SH-SY5Y (cell line): Measurements from ENCODE around the gene GRIK2.

Experiments used
- GATA2 ChIP-seq: IDR thresholded peaks from 2 replicates; pipeline ENCODE4 v1.6.1; 2011; ENCODE audit warnings: mild to moderate bottlenecking, low read depth, low read length
- GATA3 ChIP-seq: IDR thresholded peaks from 2 replicates; pipeline ENCODE4 v1.6.1; 2011; ENCODE audit warnings: low read depth, mild to moderate bottlenecking, low read length, moderate library complexity

- TF ChIP-seq GATA3 (no peak), GATA2 (no peak)
These were observed 89.1 kb downstream of the GRIK2 start for GRCh38 chr6:101482606-101483005.
